ENCODE data around the gene STPG1.

STPG1 gene

GRCh38 chr1:24441480-24441879, 27.9 kb upstream of the STPG1 start:
- Histone ChIP-seq H3K9me2 (replicated peaks; ENCODE audit: insufficient read depth, low read length) (no peaks in the 10 kb centered on the region), H3K9ac (ENCODE audit: low read length) (no peak overlapping the region), H3K9me3 (replicated peaks; ENCODE audit: insufficient read depth, low read length) (no peaks in the 10 kb centered on the region), H3K79me2 (ENCODE audit: low read length) (0 out of 2 replicates have a peak, but pooled peaks cover 7% of the 10 kb centered on the region), H3K27ac (ENCODE audit: low read length) (no peak overlapping the region), H3K4me3 (ENCODE audit: low read length) (no peak overlapping the region), H3K4me1 (ENCODE audit: low read length) (no peaks in the 10 kb centered on the region), H3K4me2 (ENCODE audit: low read depth, low read length) (no peak overlapping the region), H3K36me3 (replicated peaks; ENCODE audit: insufficient read depth, low read length) (no peaks in the 10 kb centered on the region), H3K27me3 (replicated peaks; ENCODE audit: insufficient read depth, low read length) (no peaks in the 10 kb centered on the region), H2AFZ (ENCODE audit: low read length) (no peak overlapping the region), H3F3A (ENCODE audit: insufficient read depth, low read length) (no peaks in the 10 kb centered on the region), H4K20me1 (ENCODE audit: insufficient read depth, low read length) (no peaks in the 10 kb centered on the region)
- no peak for DNase-seq
- TF ChIP-seq EZH2 (optimal IDR thresholded peaks at IDR 0.05; ENCODE audit: low read depth, low read length) (no peak), CTCF (IDR thresholded peaks at IDR 0.05; ENCODE audit: low read length) (no peak), EZH2phosphoT487 (IDR thresholded peaks at IDR 0.05; ENCODE audit: low read length) (no peak)

GRCh38 chr1:24440436-24440835, 26.9 kb upstream of the STPG1 start:
- DNase-seq, result no peak

DNA sequence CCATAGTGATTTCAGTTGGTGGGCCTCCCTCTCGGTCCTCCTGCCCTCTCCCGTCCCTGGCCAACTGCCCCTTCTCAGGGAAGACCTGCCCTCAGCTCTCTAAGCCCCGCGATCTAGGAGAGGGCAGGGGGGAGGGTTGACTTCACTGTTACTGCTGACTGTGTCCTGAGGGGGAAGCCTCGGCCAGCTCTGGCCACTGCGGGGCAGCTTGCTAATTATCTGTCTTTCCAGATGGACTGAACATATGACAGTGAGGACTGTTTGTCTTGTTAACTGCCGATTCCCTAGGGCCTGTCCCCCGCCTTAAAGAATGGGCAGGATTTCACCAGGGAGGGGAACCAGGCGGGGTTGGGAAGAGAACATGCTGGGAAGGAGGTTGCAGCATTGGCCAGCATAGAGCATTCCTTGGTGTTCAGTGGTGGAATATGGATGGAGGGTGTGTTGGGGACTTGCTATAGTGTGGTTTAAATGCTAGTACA, 24.9 kb upstream of the STPG1 start:
- DNase-seq, result no peak
- H3K79me2 ChIP-seq (ENCODE audit: low read length), result 0 out of 2 replicates have a peak, but pooled peaks cover 7% of the 10 kb centered on the region
- H3K36me3 ChIP-seq (replicated peaks; ENCODE audit: insufficient read depth, low read length), result no peaks in the 10 kb centered on the region; the same call in 1 of the 2 replicates
- no peak overlapping the region for H3K9ac ChIP-seq (ENCODE audit: low read length)
- no peaks in the 10 kb centered on the region for H3K27me3 ChIP-seq (replicated peaks; ENCODE audit: insufficient read depth, low read length)
- H2AFZ ChIP-seq (ENCODE audit: low read length), result no peak overlapping the region
- H3F3A ChIP-seq (ENCODE audit: insufficient read depth, low read length), result no peaks in the 10 kb centered on the region
- H3K4me2 ChIP-seq (ENCODE audit: low read depth, low read length), result no peak overlapping the region
- H3K9me3 ChIP-seq (replicated peaks; ENCODE audit: insufficient read depth, low read length), result no peaks in the 10 kb centered on the region
- no peak overlapping the region for H3K4me3 ChIP-seq (ENCODE audit: low read length)
- H3K4me1 ChIP-seq (ENCODE audit: low read length), result no peaks in the 10 kb centered on the region
- TF ChIP-seq CTCF (IDR thresholded peaks at IDR 0.05; ENCODE audit: low read length) (no peak), EZH2phosphoT487 (IDR thresholded peaks at IDR 0.05; ENCODE audit: low read length) (no peak), EZH2 (optimal IDR thresholded peaks at IDR 0.05; ENCODE audit: low read depth, low read length) (no peak)
- no peaks in the 10 kb centered on the region for H3K9me2 ChIP-seq (replicated peaks; ENCODE audit: insufficient read depth, low read length)
- H4K20me1 ChIP-seq (ENCODE audit: insufficient read depth, low read length), result no peaks in the 10 kb centered on the region
- no peak overlapping the region for H3K27ac ChIP-seq (ENCODE audit: low read length)

More at GRCh38 chr1:24440436-24440835, 26.9 kb upstream of the STPG1 start:
- no peaks in the 10 kb centered on the region for H4K20me1 ChIP-seq (ENCODE audit: insufficient read depth, low read length)
- H3K79me2 ChIP-seq (ENCODE audit: low read length), result 0 out of 2 replicates have a peak, but pooled peaks cover 7% of the 10 kb centered on the region
- H3K9me2 ChIP-seq (replicated peaks; ENCODE audit: insufficient read depth, low read length), result no peaks in the 10 kb centered on the region
- H3F3A ChIP-seq (ENCODE audit: insufficient read depth, low read length), result no peaks in the 10 kb centered on the region
- no peaks in the 10 kb centered on the region for H3K4me1 ChIP-seq (ENCODE audit: low read length)
- H2AFZ ChIP-seq (ENCODE audit: low read length), result no peak overlapping the region
- no peaks in the 10 kb centered on the region for H3K9me3 ChIP-seq (replicated peaks; ENCODE audit: insufficient read depth, low read length)
- H3K4me3 ChIP-seq (ENCODE audit: low read length), result no peak overlapping the region
- H3K9ac ChIP-seq (ENCODE audit: low read length), result no peak overlapping the region
- H3K27ac ChIP-seq (ENCODE audit: low read length), result no peak overlapping the region
- no peaks in the 10 kb centered on the region for H3K36me3 ChIP-seq (replicated peaks; ENCODE audit: insufficient read depth, low read length)
- no peaks in the 10 kb centered on the region for H3K27me3 ChIP-seq (replicated peaks; ENCODE audit: insufficient read depth, low read length)
- no peak for TF ChIP-seq CTCF (IDR thresholded peaks at IDR 0.05; ENCODE audit: low read length)
- TF ChIP-seq EZH2 (optimal IDR thresholded peaks at IDR 0.05; ENCODE audit: low read depth, low read length), result no peak
- TF ChIP-seq EZH2phosphoT487 (IDR thresholded peaks at IDR 0.05; ENCODE audit: low read length), result no peak
- H3K4me2 ChIP-seq (ENCODE audit: low read depth, low read length), result no peak overlapping the region
